K562 (cell line): ENCODE results near the gene UBE2R2.

Experiments used
- SNIP1 ChIP-seq: fragments of 450-650 bp; IDR thresholded peaks from 2 replicates; pipeline ENCODE4 v1.7.1; 2017; ENCODE audit warnings: low read depth, mild to moderate bottlenecking
- TF ChIP-seq, protein P1 (sequence below), 3 experiments: IDR thresholded peaks in 2 of 3; conservative IDR thresholded peaks in 1 of 3; 2 replicates each; pipeline ENCODE4 v1.5.1; 2011 to 2012; ENCODE audit warnings: low read length in 3 of 3, mild to moderate bottlenecking in 3 of 3, control low read depth in 2 of 3, improper control_type of control experiment in 1 of 3, inconsistent platforms in 1 of 3, low read depth in 1 of 3, mixed read lengths in 1 of 3, moderate library complexity in 1 of 3; ENCODE audit not compliant: insufficient read depth in 2 of 3

DNA sequence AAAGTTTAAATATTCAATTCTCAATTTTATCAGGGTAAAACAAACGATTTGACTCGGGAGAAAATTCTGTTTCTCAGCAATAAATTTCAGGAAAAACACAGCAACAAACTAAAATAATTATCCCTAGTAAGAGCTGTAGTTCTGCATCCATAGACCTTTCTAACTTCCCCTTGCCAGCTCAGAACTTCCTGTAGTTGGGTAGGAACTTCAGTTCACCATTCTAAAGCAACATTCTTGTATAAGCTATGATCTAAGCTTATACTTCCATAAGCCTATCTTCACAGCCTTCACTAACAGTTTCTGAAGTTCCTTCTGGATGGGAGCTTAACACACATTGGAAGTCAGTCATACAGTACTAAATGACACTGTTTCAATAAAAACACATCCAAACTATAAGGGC, 135.1 kb downstream of the UBE2R2 start:
- TF ChIP-seq, protein P1, sequence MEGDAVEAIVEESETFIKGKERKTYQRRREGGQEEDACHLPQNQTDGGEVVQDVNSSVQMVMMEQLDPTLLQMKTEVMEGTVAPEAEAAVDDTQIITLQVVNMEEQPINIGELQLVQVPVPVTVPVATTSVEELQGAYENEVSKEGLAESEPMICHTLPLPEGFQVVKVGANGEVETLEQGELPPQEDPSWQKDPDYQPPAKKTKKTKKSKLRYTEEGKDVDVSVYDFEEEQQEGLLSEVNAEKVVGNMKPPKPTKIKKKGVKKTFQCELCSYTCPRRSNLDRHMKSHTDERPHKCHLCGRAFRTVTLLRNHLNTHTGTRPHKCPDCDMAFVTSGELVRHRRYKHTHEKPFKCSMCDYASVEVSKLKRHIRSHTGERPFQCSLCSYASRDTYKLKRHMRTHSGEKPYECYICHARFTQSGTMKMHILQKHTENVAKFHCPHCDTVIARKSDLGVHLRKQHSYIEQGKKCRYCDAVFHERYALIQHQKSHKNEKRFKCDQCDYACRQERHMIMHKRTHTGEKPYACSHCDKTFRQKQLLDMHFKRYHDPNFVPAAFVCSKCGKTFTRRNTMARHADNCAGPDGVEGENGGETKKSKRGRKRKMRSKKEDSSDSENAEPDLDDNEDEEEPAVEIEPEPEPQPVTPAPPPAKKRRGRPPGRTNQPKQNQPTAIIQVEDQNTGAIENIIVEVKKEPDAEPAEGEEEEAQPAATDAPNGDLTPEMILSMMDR (IDR thresholded peaks at IDR 0.05 in 2 of 3, conservative IDR thresholded peaks at IDR 0.05 in 1 of 3; ENCODE audit: insufficient read depth in 2 of 3, low read depth in 1 of 3, low read length in 3 of 3): no peak
- TF ChIP-seq SNIP1: no peak
